HepG2 (cell line): Measurements from ENCODE around the gene LINC00237. TPM values are rescaled to one million over a fixed set of nuclear protein-coding genes. Genes with fewer than 3 reads are reported as not detected.
A peak's percentile ranks its signal among the peaks of the same experiment; 100 is the strongest.

Source experiments
- CBX5 ChIP-seq: sonication (generic); formaldehyde crosslinking; IDR thresholded peaks from 2 replicates; pipeline ENCODE4 v1.4.0; 2020; ENCODE audit warnings: missing genetic modification reagents, borderline replicate concordance
- GLI4 ChIP-seq: sonication (generic); formaldehyde crosslinking; IDR thresholded peaks from 2 replicates; pipeline ENCODE4 v1.5.1; 2020; ENCODE audit warnings: missing genetic modification reagents, mild to moderate bottlenecking, moderate library complexity, borderline replicate concordance
- KDM3A ChIP-seq: IDR thresholded peaks from 2 replicates; pipeline ENCODE4 v1.6.1; 2018; ENCODE audit warnings: low read depth, missing compliant biosample characterization
- KLF11 ChIP-seq: IDR thresholded peaks from 2 replicates; pipeline ENCODE4 v1.6.1; 2016; ENCODE audit warnings: missing compliant biosample characterization
- MAFK ChIP-seq, 2 experiments: IDR thresholded peaks in 1 of 2; conservative IDR thresholded peaks in 1 of 2; 2 replicates each; pipeline ENCODE4 v1.6.1; 2011; ENCODE audit warnings: improper control_type of control experiment in 2 of 2, low read length in 2 of 2
- MEIS1 ChIP-seq: sonication (generic); formaldehyde crosslinking; IDR thresholded peaks from 2 replicates; pipeline ENCODE4 v1.9.0; 2021; ENCODE audit warnings: mild to moderate bottlenecking, missing genetic modification reagents, moderate library complexity, borderline replicate concordance
- NONO ChIP-seq, 2 experiments: fragments of 450-650 bp in 1 of 2; sonication (generic) in 1 of 2; formaldehyde crosslinking in 1 of 2; IDR thresholded peaks in 1 of 2; conservative IDR thresholded peaks in 1 of 2; 2 replicates each; pipeline versions ENCODE4 v1.6.1 to v1.8.0; 2017 to 2022; ENCODE audit warnings: mild to moderate bottlenecking in 1 of 2, missing genetic modification reagents in 1 of 2, moderate library complexity in 1 of 2
- PHF8 ChIP-seq: sonication (generic); formaldehyde crosslinking; IDR thresholded peaks from 2 replicates; pipeline ENCODE4 v1.5.0; 2020; ENCODE audit warnings: missing genetic modification reagents
- TSC22D2 ChIP-seq: sonication (generic); formaldehyde crosslinking; IDR thresholded peaks from 2 replicates; pipeline ENCODE4 v1.5.1; 2020; ENCODE audit warnings: missing genetic modification reagents, mild to moderate bottlenecking, borderline replicate concordance
- ZFAT ChIP-seq: sonication (generic); formaldehyde crosslinking; conservative IDR thresholded peaks from 2 replicates; pipeline ENCODE4 v1.8.1; 2023; ENCODE audit warnings: missing genetic modification reagents, inconsistent platforms
- ZFP90 ChIP-seq: sonication (generic); formaldehyde crosslinking; IDR thresholded peaks from 2 replicates; pipeline ENCODE4 v1.8.0; 2022; ENCODE audit warnings: missing genetic modification reagents, mild to moderate bottlenecking, inconsistent platforms, borderline replicate concordance
- ZKSCAN1 ChIP-seq: fragments of 150-350 bp; IDR thresholded peaks from 2 replicates; pipeline ENCODE4 v1.6.1; 2014; ENCODE audit warnings: low read length
- ZNF33A ChIP-seq: sonication (generic); formaldehyde crosslinking; IDR thresholded peaks from 2 replicates; pipeline ENCODE4 v1.5.1; 2020; ENCODE audit warnings: missing genetic modification reagents, mild to moderate bottlenecking, moderate library complexity, borderline replicate concordance
- ZNF33B ChIP-seq: sonication (generic); formaldehyde crosslinking; IDR thresholded peaks from 2 replicates; pipeline ENCODE4 v1.5.1; 2020; ENCODE audit warnings: mild to moderate bottlenecking, missing genetic modification reagents
- ZNF354B ChIP-seq: sonication (generic); formaldehyde crosslinking; IDR thresholded peaks from 2 replicates; pipeline ENCODE4 v1.8.0; 2022; ENCODE audit warnings: mild to moderate bottlenecking, missing genetic modification reagents
- ZNF431 ChIP-seq: sonication (generic); formaldehyde crosslinking; IDR thresholded peaks from 2 replicates; pipeline ENCODE4 v1.9.0; 2022; ENCODE audit warnings: missing genetic modification reagents, low read depth, mild to moderate bottlenecking, borderline replicate concordance
- ZNF44 ChIP-seq: sonication (generic); formaldehyde crosslinking; IDR thresholded peaks from 2 replicates; pipeline ENCODE4 v1.5.1; 2020; ENCODE audit warnings: mild to moderate bottlenecking, missing genetic modification reagents
- ZNF747 ChIP-seq: sonication (generic); formaldehyde crosslinking; IDR thresholded peaks from 2 replicates; pipeline ENCODE4 v1.8.1; 2023; ENCODE audit warnings: missing genetic modification reagents, mild to moderate bottlenecking, borderline replicate concordance
- ZNF816 ChIP-seq: sonication (generic); formaldehyde crosslinking; IDR thresholded peaks from 2 replicates; pipeline ENCODE4 v1.8.0; 2022; ENCODE audit warnings: missing genetic modification reagents, mild to moderate bottlenecking, borderline replicate concordance
- polyA plus RNA-seq, 8 experiments: library from polyadenylated mRNA; depleted of rRNA in 3 of 8; stranded (reverse) in 7 of 8; unstranded in 1 of 8; fragments of >200 nt; fragmentation: Illumina TruSeq in 4 of 8; extraction: Trizol in 4 of 8; gene quantifications; 2 replicates each; pipeline versions ENCODE4 v1.2.1 to v1.2.3, GENCODE V29; 2011 to 2016; ENCODE audit warnings: low read depth in 4 of 8, missing spikeins in 1 of 8, mixed read lengths in 1 of 8; ENCODE audit not compliant: insufficient read depth in 1 of 8
- total RNA-seq, 5 experiments: library from RNA; depleted of rRNA; stranded (reverse); fragments of >200 nt; fragmentation: Illumina TruSeq; extraction: Trizol; gene quantifications; 2 replicates each; pipeline ENCODE4 v1.2.3, GENCODE V29; 2016; ENCODE audit warnings: low read depth in 1 of 5
- TF ChIP-seq, protein P1 (sequence below), 2 experiments: IDR thresholded peaks; 2 replicates each; pipeline ENCODE4 v1.6.1; 2011 to 2012; ENCODE audit warnings: low read length in 2 of 2, borderline replicate concordance in 1 of 2, low read depth in 1 of 2, mild to moderate bottlenecking in 1 of 2, moderate library complexity in 1 of 2
- TF ChIP-seq, protein P2 (sequence below): sonication (generic); formaldehyde crosslinking; IDR thresholded peaks from 2 replicates; pipeline ENCODE4 v1.4.0; 2020; ENCODE audit warnings: missing genetic modification reagents

Gene LINC00237
- total and polyA plus RNA-seq, 2 of the 13 experiments (the other 11 are each of a cell fraction or from before 2014, with no cell fraction given): not detected

- 0 out of 2 replicates have a peak, but pooled peaks have one; percentile 90 for TF ChIP-seq MEIS1 (CRISPR knock-in tag)
- TF ChIP-seq ZNF33B (CRISPR knock-in tag): no peak; the same call in 1 of the 2 replicates
- TF ChIP-seq ZKSCAN1: no peak
- peak; percentile 96 for TF ChIP-seq KDM3A
- TF ChIP-seq ZNF747 (CRISPR knock-in tag): peak; percentile 74
- TF ChIP-seq ZNF33A: no peak
- TF ChIP-seq NONO (IDR thresholded peaks at IDR 0.05): no peak
- peak; percentile 98 for TF ChIP-seq NONO (CRISPR knock-in tag; conservative IDR thresholded peaks at IDR 0.05)
- TF ChIP-seq CBX5: peak; percentile 58; the same call in 1 of the 2 replicates
- TF ChIP-seq PHF8 (CRISPR knock-in tag): peak; percentile 97
- TF ChIP-seq ZNF431: peak; percentile 21; the same call in 1 of the 2 replicates
- TF ChIP-seq, protein P1, sequence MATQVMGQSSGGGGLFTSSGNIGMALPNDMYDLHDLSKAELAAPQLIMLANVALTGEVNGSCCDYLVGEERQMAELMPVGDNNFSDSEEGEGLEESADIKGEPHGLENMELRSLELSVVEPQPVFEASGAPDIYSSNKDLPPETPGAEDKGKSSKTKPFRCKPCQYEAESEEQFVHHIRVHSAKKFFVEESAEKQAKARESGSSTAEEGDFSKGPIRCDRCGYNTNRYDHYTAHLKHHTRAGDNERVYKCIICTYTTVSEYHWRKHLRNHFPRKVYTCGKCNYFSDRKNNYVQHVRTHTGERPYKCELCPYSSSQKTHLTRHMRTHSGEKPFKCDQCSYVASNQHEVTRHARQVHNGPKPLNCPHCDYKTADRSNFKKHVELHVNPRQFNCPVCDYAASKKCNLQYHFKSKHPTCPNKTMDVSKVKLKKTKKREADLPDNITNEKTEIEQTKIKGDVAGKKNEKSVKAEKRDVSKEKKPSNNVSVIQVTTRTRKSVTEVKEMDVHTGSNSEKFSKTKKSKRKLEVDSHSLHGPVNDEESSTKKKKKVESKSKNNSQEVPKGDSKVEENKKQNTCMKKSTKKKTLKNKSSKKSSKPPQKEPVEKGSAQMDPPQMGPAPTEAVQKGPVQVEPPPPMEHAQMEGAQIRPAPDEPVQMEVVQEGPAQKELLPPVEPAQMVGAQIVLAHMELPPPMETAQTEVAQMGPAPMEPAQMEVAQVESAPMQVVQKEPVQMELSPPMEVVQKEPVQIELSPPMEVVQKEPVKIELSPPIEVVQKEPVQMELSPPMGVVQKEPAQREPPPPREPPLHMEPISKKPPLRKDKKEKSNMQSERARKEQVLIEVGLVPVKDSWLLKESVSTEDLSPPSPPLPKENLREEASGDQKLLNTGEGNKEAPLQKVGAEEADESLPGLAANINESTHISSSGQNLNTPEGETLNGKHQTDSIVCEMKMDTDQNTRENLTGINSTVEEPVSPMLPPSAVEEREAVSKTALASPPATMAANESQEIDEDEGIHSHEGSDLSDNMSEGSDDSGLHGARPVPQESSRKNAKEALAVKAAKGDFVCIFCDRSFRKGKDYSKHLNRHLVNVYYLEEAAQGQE (IDR thresholded peaks at IDR 0.05; ENCODE audit: borderline replicate concordance in 1 of 2, low read depth in 1 of 2, low read length in 2 of 2): peak in 1 of 2 experiments; percentile 56; a peak in 1 of 4 replicates
- TF ChIP-seq, protein P2, sequence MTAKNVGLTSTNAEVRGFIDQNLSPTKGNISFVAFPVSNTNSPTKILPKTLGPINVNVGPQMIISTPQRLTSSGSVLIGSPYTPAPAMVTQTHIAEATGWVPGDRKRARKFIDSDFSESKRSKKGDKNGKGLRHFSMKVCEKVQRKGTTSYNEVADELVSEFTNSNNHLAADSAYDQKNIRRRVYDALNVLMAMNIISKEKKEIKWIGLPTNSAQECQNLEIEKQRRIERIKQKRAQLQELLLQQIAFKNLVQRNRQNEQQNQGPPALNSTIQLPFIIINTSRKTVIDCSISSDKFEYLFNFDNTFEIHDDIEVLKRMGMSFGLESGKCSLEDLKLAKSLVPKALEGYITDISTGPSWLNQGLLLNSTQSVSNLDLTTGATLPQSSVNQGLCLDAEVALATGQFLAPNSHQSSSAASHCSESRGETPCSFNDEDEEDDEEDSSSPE (CRISPR knock-in tag): peak; percentile 61
- peak in 1 of 2 experiments; percentile 30; a peak in 2 of 4 replicates for TF ChIP-seq MAFK (conservative IDR thresholded peaks at IDR 0.05 in 1 of 2, IDR thresholded peaks at IDR 0.05 in 1 of 2; ENCODE audit: low read length in 2 of 2)
- TF ChIP-seq ZNF354B (CRISPR knock-in tag): 0 out of 2 replicates have a peak, but pooled peaks have one; percentile 84
- peak; percentile 49; the same call in 1 of the 2 replicates for TF ChIP-seq ZFAT
- no peak; the same call in 1 of the 2 replicates for TF ChIP-seq ZNF44 (CRISPR knock-in tag)
- 0 out of 2 replicates have a peak, but pooled peaks have one; percentile 75 for TF ChIP-seq ZNF816
- no peak; the same call in 1 of the 2 replicates for TF ChIP-seq GLI4 (CRISPR knock-in tag)
- TF ChIP-seq KLF11 (CRISPR knock-in tag): 0 out of 2 replicates have a peak, but pooled peaks have one; percentile 19
- TF ChIP-seq ZFP90 (CRISPR knock-in tag): peak; percentile 81; the same call in 1 of the 2 replicates
- TF ChIP-seq TSC22D2 (CRISPR knock-in tag): 0 out of 2 replicates have a peak, but pooled peaks have one; percentile 90
These were observed 19.9 kb upstream of the LINC00237 start, which contains the start of gene KIZ (continued) for GRCh38 chr20:21125849-21126580.
